Stimulated activated CD4-positive, alpha-beta T cell treated with anti-CD3 and anti-CD28 coated beads, Interleukin-12 subunit alpha, Interleukin-12 subunit beta, amount 100 ng/mL, for 24 hours (primary cell): ENCODE data around the gene ANKRD31.

ENCODE experiments used
- DNase-seq, 2 experiments: peaks; one replicate each; pipeline ENCODE4 v3.0.0-alpha.2; 2020; ENCODE audit warnings: low read depth in 2 of 2

ANKRD31 gene

DNA sequence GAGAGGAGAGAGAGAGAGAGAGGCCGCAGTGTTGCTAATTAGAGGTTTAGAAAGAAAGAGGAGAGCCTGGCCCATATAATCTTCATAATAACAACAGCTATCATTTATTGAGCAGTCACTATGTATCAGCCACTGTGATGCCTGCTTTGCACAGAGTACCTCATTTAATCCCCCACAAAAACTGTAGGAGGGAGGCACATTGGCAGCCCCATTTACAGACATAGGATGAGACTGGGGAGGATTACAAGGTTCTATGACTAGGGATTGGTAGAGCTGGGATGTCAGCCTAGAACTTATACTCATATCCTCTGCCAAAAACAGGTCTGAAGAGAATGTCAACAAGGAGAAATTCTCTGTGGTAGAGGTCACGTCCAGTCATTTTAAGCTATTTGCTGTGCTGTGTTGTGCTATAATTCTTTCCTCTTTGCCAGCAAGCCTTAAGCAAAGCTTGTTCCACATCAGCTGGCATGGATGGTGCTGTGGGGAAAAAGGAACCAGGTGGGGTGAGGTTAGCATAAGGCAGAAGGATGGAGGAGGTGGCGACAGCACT is 177.6 kb downstream of the ANKRD31 start:
- no peak for DNase-seq

GRCh38 chr5:75057561-75057960 is 179.1 kb downstream of the ANKRD31 start:
- DNase-seq = no peak

DNA sequence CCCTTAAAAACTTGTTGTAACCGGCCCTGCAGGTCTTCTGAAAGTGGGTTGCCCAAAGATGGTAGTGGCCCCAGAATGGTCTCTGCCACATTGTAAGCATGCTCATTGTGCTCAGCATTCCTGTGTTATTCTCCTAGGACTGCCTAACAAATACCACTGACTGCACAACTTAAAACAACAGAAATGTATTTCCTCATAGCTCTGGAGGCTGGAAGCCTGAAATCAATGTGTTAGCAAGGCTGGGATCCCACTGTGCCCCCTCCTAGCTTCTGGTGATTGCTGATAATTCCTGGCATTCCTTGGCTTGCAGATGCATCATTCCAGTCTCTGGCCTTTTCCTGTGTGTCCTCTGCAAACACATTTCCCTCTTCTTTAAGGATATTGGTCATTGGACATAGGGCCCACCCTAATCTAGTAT is 180.9 kb downstream of the ANKRD31 start:
- no peak for DNase-seq

DNA sequence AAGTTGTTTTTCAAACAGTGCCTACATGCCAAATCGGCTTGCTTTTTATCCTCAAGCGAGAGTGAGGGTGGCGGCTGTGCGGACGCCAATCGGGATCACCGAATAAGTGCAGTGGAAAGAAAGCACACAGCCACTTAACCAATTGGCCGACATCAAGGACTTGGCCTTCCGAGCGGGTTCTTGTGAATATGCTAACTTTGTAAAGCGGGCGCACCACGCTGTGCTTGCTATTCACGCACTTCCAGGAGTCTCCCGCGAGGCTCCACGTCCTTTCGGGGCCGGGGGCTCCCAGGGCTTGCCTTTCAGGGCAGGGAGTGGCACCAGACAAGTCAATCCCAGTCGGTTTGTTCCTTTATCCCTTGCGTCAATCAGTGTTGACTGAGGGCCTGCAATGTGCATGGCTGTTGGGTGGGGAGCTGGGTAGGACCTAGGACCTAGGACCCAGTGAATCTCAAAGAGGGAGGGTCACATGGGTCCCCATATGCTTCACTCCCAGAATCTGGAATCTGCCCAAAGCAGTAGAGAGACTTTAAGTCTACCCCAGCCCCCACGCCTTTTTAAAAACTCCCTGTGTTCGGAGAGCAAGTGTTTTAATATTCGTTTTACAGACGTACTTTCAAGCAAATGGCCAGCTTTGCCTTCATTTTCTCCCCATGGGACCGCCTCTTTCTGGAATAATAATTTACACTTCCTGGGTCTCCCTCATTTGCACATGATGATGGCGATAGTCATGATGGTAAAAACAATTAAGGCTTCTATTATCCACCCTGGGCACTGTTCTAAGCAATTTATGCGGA is 182.3 kb downstream of the ANKRD31 start:
- no peak for DNase-seq

GRCh38 chr5:75053304-75054133 is 183.2 kb downstream of the ANKRD31 start:
- DNase-seq = peak; percentile 21 to 48

GRCh38 chr5:75053054-75053303 is 183.7 kb downstream of the ANKRD31 start:
- DNase-seq = no peak

DNA sequence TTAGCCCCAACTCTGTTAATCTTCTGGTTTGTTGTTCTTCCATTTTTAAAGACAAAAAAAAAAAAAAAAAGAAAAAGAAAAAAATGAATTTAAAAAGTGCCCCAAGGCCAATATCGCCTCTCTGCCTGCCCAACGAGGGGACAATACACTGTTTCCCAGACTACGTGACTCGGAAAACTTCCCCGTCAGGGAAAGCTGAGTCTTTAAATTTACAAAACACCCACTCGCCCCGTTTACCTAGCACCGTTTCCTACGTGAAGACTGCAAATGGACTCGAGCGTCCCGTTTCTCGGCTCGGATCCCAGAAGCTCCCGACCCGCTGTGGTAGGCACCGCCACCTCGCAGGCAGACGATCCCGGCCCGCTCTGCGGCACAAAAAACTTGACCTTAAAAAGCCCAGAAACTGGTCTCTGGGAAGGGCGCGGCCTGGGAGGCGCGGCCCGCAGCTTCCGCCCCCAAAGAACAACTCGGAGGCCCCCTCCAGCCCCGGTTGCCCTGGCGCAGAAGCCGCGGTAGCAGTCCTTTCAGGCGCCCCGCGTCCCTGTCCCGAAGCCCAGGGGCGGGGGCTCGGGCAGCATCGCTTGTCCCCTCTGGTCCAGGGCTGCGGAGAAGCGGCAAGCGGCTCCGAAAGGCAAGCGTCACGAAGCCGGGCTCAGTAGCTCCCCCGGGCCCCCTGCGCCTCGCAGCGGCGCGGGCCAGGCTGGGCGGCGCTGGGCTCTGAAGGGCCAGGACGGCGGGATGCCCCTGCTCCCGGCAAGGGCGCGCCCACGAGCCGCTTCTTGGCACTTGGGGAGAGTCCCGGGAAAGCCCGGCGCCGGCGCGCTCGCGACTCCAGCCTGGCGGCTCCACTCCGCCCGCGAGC is 184.3 kb downstream of the ANKRD31 start, which contains the start of gene GCNT4:
Gene GCNT4, minus strand, starts transcription at position 367 of the 862 bp plus-strand sequence. CDS start 22,521 bp downstream, outside the sequence.
- DNase-seq = peak in 1 of 2 experiments; percentile 41

GRCh38 chr5:75051217-75051751 is 185.4 kb downstream of the ANKRD31 start:
- DNase-seq = peak in 1 of 2 experiments; percentile 12

DNA sequence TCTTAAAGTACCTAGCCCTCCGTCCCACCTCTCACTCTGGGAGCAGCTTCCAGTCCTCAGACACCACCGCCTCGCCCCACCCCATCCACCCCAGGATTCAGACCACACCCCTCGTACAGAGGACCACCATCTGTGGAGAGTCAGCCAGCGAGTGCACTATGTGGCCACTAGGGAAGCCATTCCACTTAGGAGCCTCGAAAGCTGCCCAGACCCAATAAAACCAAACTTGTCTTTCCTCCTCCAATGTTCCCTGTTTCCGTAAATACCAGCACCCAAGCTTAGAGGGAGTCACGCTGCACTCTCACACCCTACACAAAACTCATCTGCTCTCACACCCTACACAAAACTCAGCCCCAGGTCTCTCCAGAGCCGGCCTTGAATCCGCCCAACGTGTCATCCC is 186.3 kb downstream of the ANKRD31 start:
- DNase-seq = no peak

DNA sequence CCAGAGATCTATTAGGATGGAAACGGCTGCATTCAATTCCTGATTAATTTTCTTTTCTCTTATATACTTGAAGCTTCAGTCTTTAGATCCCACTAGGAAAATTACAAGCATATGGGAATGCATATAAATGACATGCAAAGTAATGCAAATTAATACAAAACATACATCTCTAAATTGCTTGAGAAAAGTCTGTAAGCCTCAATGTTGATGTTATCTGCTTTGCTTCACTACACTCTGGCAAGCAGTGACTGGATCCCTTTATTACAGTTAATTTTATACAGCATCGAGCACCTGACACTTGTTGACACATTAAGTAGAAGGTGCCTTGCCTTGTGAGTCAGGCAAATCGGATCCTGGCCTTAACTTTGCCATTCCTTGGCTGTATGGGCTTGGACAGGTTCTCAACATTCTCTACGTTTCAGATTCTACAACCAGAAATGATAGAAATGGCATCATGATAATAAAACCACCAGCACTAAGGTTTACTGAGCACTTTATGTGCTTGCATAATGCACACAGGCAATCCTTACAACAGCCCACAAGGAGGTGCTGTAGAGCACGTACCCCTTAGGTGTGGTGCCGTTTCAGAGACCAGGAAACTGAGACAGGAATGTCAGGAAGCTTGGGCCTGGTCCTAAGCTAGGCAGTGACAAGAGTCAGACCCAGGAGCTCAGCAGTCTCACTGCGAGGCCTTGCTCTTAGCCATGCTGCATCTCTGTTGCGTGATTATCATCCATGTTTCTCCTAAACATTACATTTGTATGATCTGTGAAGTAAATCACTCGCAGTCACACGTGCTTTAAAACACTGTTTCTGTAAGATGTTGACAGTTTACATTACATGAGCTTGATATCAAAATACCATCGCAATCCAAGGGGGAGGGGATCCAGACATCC is 187.0 kb downstream of the ANKRD31 start:
- peak; percentile 30 to 51 for DNase-seq

DNA sequence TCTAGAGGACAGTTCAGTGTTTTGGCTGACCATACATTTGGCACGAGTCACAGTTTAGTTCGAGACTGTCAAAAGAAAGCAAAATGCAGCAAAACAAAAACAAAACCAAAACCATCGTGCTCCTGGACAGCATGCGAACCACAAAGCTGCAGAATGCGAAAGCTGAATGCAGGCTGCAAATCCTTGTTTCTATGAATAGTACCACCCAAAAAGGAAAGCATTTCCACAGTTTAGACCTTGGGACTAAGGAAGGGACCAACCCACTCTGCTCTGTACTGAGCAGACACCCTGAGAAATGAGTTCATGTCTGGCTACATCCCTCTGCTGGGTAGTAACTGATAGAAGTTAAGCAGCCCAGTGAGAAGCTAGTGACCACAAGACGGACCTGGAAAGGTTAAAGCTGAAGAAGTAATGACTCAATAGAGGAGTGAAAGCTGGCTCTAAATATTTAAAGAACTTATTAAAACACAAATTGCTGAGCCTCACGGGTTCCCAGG is 188.2 kb downstream of the ANKRD31 start:
- DNase-seq = no peak

GRCh38 chr5:75047356-75047755 is 189.3 kb downstream of the ANKRD31 start:
- no peak for DNase-seq

GRCh38 chr5:75046366-75047142 is 190.1 kb downstream of the ANKRD31 start:
- no peak for DNase-seq

GRCh38 chr5:75045071-75045470 is 191.6 kb downstream of the ANKRD31 start:
- DNase-seq = no peak

GRCh38 chr5:75044406-75044805 is 192.3 kb downstream of the ANKRD31 start:
- no peak for DNase-seq

DNA sequence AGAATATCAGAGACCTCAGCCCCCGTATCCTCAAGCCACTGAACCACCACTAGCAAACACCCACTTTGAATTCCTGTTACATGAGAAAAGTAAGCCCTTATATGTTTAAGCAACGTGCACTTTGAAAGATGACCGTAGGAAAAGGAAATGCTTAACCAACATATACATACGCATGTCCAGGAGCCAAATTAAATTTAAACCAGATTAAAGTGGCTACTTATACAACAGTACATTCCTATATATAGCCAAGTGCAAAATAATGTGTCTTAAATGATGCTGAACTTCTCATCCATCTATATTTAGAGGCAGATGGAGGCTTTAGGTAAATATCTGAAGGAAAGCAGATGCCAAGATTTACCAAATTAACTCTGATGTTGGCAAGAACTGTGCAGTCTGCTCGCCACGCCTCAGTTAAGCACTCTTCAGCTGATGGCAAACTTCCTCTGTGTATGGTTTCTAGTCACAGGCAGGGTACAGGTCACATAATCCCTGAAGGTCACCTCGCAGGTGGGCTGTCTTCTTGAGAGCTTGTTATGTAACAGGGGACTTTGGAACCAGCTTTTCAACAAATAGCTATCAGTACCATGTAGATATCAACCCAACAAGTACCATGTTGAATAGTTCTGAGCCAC is 192.9 kb downstream of the ANKRD31 start:
- no peak for DNase-seq

- DNase-seq = no peak
Observed at GRCh38 chr5:75042522-75042921, 194.2 kb downstream of the ANKRD31 start.

GRCh38 chr5:75040973-75041372 is 195.7 kb downstream of the ANKRD31 start:
- DNase-seq = no peak

GRCh38 chr5:75037106-75037505 is 199.6 kb downstream of the ANKRD31 start:
- no peak for DNase-seq
